GDM1 (cell line): ENCODE data around the gene SAA1.
"Not testable (repeated sequence)": the region's sequence is repeated elsewhere in the genome, so short reads cannot be mapped to it uniquely, and the experiment has no call there.

Experiments used
- DNase-seq: peaks from one replicate; lab custom pipeline; 2025; lab: John Stamatoyannopoulos, UW

Gene SAA1

GRCh38 chr11:18259259-18259658 lies 6.8 kb upstream of the SAA1 start:
- no peak for DNase-seq

DNA sequence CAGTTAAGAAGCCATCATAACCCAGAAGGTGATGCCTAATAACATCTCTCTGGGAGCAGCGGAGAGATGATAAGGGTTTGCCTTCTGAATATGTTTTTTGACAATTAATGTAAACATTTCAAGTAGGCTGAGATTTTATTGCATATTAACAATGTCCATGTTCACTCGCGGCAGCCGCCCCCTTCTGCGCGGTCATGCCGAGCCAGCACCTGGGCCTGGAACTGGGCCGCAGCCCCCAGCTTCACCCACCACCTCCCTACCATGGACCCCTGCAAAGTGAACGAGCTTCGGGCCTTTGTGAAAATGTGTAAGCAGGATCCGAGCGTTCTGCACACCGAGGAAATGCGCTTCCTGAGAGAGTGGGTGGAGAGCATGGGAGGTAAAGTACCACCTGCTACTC lies 4.3 kb upstream of the SAA1 start:
- no peak for DNase-seq

DNA sequence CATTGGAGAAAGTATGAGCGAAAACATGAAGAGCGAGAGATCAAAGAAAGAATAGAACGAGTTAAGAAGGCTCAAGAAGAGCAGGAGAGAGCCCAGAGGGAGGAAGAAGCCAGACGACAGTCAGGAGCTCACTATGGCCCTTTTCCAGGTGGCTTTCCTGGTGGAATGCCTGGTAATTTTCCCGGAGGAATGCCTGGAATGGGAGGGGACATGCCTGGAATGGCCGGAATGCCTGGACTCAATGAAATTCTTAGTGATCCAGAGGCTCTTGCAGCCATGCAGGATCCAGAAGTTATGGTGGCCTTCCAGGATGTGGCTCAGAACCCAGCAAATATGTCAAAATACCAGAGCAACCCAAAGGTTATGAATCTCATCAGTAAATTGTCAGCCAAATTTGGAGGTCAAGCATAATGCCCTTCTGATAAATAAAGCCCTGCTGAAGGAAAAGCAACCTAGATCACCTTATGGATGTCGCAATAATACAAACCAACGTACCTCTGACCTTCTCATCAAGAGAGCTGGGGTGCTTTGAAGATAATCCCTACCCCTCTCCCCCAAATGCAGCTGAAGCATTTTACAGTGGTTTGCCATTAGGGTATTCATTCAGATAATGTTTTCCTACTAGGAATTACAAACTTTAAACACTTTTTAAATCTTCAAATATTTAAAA lies 3.2 kb upstream of the SAA1 start:
- DNase-seq, result not testable (repeated sequence)

DNA sequence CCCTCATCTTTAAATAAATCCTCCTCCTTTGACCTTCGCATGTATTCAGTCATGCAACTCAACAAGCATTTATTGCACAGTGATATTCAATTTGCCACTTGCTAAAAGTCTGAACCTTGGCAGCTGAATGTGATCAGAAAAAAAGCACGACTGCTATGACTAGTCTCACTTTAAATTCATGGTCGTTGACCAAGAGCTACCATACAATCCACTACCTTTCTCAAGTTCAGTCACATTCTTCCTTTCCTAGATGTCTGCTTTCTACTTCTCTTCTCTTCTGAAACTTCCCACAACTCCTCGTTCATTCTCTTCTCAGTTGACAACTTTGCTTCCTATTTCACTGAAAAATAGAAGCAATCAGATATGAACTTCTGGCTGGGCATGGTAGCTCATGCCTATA lies 2.0 kb upstream of the SAA1 start:
- DNase-seq, result no peak

- no peak for DNase-seq
Observed at GRCh38 chr11:18264677-18265555, 1.1 kb upstream of the SAA1 start.

DNA sequence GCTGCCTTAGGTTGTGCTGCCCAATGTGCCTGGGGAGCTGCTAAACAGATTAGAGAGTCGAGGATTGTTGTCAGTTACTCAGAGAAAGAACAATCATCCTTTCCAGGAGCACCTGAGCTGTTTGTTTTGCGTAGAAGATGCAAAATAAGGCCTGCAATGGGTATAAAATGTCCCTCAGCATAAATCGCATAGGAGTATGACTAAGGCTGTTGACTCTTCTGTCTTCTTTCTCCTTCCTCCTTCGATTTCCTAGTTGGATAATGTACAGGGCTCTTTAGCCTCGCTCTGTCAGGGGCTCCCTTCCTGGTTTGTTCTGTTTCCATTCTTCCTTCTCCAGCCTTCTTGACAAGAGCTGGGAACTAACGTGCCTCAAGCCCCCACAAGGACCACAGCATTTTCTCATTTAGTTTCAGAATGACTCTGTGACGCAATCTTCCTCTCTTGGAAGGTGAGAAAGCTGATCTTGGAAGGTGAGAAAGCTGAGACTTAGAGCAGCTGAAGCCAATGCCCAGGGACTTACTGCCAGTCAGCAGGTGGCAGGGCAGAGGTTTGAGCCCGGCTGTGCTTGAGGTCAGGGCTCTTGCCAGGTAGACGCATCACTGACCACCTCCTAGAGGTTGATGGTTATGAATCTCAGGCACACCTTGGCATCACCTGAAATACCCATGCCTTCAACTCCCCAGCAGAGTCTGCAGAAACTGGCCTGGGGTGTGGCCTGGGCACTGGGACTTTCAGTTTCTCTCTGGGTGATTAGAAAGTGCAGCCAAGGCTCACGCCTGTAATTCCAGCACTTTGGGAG lies 1.5 kb downstream of the SAA1 start:
- not testable (repeated sequence) for DNase-seq

DNA sequence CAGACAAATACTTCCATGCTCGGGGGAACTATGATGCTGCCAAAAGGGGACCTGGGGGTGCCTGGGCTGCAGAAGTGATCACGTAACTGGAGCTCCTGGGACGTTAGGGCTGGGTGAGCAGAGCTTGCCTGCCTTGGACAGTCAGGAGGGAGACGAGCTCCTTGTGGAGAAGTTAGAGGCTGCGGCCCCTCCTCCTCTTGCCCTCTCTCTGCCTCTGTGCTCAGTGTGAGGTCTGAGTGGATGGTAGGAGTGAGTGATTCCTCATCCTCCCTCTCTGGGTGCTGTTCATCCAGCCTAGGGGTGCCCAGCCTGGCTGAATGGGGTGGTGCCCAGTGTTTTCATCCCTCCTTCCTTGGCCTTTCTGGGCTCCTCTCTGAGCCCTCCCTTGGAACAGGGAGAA lies 3.2 kb downstream of the SAA1 start:
- DNase-seq, result not testable (repeated sequence)

DNA sequence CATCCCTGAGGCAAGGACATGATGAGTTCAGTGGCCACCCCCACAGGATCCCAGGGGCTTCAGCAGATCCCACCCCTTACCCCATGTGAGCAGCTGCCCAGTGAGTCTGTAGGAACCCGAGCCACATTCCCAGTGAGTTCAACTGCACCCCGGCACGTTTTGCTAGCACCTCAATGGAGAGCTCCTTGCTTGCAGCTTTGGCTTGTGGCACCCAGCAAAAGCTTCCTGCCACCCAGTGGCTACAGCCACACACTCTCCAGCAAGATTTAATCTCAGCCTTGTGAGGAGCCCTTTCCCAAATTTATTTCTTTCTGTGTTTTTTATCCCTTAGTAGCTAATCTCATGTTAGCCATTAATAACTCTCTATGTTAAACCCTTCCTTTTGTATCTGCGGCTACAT lies 4.0 kb downstream of the SAA1 start:
- DNase-seq, result no peak

DNA sequence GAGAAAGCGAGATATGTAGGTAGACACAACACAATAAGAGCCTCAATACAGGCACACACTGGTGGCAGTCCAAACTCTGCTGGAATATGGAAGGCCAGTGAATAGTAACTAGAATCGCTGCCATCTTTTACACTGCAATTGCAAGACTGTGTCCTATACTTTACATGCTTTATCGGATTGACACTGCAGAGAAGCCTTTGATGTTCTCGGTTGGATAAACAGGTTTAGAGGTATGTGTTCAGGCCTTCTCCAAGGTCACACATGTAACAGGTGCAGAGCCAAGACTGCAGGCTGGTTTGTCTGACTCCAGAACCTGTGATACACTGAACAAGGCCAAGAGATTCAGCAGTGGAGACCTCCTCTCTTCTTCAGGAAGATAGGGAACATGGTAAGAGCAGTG lies 5.1 kb downstream of the SAA1 start:
- no peak for DNase-seq

GRCh38 chr11:18277565-18278271 lies 11.7 kb downstream of the SAA1 start:
- no peak for DNase-seq

DNA sequence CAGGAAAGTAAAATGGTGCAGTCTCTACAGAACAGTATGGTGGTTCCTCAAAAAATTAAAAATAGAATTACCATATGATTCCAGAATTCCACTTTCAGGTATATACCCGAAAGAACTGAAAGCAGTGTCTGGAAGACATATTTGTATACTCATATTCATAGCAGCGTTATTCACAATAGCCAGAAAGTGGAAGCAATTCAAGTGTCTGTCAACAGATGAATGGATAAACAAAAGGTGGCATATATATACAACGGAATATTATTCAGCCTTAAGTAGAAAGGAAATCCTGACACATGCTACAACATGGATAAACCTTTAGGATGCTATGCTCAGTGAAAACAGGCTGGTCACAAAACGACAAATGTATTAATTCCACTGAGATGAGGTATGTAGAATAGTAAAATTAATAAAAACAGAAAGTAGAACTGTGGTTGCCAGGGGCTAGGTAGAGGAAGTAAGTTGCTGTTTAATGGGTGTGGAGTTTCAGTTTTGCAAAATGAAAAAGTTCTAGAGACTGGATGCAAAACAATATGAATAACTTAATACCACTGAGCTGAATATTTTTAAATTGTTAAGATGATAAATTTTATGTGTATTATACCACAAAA lies 14.5 kb downstream of the SAA1 start:
- no peak for DNase-seq

DNA sequence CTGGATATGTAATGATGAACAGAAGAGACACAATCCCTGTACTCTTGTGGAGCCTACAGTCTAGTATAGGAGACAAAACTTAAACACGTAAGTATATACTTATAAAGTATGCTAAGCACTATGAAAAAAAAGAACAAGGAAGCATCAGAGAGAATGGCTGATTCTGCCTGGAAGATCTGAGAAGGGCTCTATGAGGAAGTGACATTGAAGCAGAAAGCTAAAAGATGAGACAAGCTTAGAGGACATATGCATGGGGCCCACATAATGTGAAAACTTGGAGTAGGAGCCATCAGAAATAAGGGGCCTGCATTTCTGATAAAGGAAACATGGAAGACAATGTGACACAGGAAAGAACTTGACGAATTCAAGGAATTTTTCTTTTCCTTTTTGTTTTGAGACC lies 16.6 kb downstream of the SAA1 start:
- no peak for DNase-seq

- DNase-seq, result no peak
Observed at GRCh38 chr11:18285841-18286240, 19.8 kb downstream of the SAA1 start.

GRCh38 chr11:18288911-18289310 lies 22.8 kb downstream of the SAA1 start:
- DNase-seq, result no peak

DNA sequence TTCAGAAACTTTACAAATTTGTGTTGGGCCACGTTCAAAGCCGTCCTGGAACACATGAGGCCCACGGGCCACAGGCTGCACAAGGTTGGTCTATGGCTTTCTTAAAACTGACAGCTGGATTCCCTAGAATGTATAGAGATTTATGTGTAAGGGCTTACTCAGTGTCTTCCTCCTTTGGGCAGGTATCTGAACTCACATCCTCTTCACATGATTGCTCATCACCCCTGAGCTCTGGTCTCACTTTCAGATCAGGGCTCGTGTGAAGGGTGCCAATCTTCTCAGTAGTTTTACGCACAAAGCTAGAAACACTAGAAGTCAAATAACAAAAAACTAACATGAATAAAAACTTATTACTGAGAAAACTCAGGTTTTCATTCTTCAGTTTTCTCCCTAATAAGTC lies 28.8 kb downstream of the SAA1 start:
- DNase-seq, result no peak

GRCh38 chr11:18295316-18295715 lies 29.3 kb downstream of the SAA1 start:
- DNase-seq, result no peak

DNA sequence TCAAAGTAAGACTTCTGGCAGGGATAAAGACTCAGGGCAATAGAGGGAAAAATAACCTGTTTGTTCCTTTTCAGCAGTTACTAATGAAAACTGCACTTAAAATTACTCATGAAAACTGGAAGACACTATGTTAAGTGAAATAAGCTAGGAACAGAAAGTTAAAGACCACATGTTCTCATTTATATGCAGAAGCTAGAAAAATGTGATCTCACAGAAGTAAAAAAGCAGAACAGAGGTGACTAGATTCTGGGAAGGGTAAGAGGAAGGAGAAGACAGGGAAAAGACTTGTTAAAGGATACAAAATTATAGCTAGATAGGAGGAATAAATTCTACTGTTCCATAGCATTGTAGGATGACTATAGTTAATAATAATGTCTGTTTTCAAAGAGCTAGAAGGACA lies 33.7 kb downstream of the SAA1 start:
- DNase-seq, result no peak

DNA sequence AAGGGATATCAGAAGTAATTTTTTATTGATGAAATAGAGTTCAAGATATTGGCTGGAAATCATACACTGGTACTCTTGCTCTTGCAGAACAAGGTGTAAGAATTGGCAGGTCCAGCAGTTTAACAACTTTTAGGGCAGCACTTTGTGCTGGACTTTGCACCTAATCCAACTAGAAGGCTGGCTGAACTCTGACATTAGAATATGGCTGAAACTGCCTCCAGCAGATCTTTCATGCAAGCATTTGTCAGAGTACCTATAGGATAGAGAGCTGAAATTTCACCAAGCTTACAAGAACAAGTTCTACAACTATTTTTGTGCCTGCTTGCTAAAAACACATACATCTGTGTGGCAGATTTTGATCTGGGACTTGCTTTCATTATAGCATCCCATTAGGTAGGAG lies 38.7 kb downstream of the SAA1 start:
- no peak for DNase-seq

DNA sequence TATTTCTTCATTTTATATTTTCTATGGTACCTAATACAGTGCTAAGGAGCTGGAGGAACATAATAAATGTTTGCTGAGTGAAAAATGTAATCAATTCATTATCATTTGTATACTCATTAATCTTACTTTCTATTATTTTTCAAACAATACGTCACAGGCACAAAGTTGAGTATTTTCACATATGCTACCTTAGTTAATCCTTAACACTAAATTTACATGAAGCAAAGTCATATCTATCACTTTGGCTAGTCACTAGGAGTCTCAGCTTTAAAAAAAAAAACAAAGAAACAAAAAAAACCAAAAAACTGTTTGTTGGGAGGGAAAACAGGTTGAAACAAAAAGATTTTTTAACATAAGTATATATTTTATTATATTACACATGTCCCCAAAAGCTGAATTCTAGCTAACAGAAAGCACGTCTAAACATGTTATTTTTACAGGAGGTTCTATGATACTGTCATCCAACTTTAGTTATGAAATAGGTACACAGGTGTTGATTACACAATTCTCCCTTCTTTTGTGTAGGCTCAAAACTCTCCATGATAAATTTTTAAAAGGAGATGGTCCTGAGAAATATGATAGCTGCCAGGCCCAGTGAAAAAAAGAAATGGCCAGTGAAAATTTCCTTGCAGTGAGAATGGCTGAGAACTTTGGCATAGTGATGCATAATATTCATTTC lies 41.5 kb downstream of the SAA1 start:
- DNase-seq, result no peak

GRCh38 chr11:18308242-18308641 lies 42.2 kb downstream of the SAA1 start:
- DNase-seq, result no peak

GRCh38 chr11:18309691-18310090 lies 43.6 kb downstream of the SAA1 start:
- no peak for DNase-seq
